Gastroesophageal sphincter (tissue), 3 donors: ENCODE data around the gene HIVEP3.

Experiments
- CTCF ChIP-seq, 4 experiments: fragments of 200-600 bp in 2 of 4; fragments of 450-650 bp in 2 of 4; sonication (generic) in 1 of 4; IDR thresholded peaks; one replicate each; pipeline ENCODE4 v1.5.1; 2017 to 2019; ENCODE audit warnings: antibody characterized with exemption in 4 of 4, mild to moderate bottlenecking in 2 of 4, moderate library complexity in 2 of 4
- POLR2AphosphoS5 ChIP-seq: sonication (generic); formaldehyde crosslinking; IDR thresholded peaks from one replicate; pipeline ENCODE4 v1.6.1; 2017; ENCODE audit warnings: antibody characterized with exemption

- TF ChIP-seq CTCF (IDR thresholded peaks at IDR 0.05) (no peak), POLR2AphosphoS5 (no peak)
These were observed 251.6 kb downstream of the HIVEP3 start for GRCh38 chr1:41666981-41667631.
